GM10847 (cell line): ENCODE data around the gene NTRK3.

Experiments
- POLR2A ChIP-seq: IDR thresholded peaks from 2 replicates; pipeline ENCODE4 v1.6.1; 2011; ENCODE audit not compliant: insufficient read length; ENCODE audit errors: extremely low read depth

Gene NTRK3

GRCh38 chr15:87931584-87931983 lies 325.0 kb downstream of the NTRK3 start:
- no peak for TF ChIP-seq POLR2A

GRCh38 chr15:87930457-87930856 lies 326.1 kb downstream of the NTRK3 start:
- no peak for TF ChIP-seq POLR2A

- TF ChIP-seq POLR2A: no peak
These were observed 326.7 kb downstream of the NTRK3 start for GRCh38 chr15:87929841-87930240.

- TF ChIP-seq POLR2A: no peak
These were observed 332.1 kb downstream of the NTRK3 start for GRCh38 chr15:87924433-87924832.

- TF ChIP-seq POLR2A: no peak
These were observed 337.5 kb downstream of the NTRK3 start for GRCh38 chr15:87919064-87919463.

GRCh38 chr15:87917480-87917879 lies 339.1 kb downstream of the NTRK3 start:
- no peak for TF ChIP-seq POLR2A

- TF ChIP-seq POLR2A: no peak
These were observed 340.3 kb downstream of the NTRK3 start for GRCh38 chr15:87916208-87916607.

- no peak for TF ChIP-seq POLR2A
These were observed 346.2 kb downstream of the NTRK3 start for GRCh38 chr15:87910301-87910700.

GRCh38 chr15:87907676-87908446 lies 348.7 kb downstream of the NTRK3 start:
- no peak for TF ChIP-seq POLR2A

GRCh38 chr15:87906444-87906843 lies 350.1 kb downstream of the NTRK3 start:
- no peak for TF ChIP-seq POLR2A

- no peak for TF ChIP-seq POLR2A
These were observed 353.6 kb downstream of the NTRK3 start for GRCh38 chr15:87902772-87903426.

GRCh38 chr15:87901926-87902690 lies 354.4 kb downstream of the NTRK3 start:
- TF ChIP-seq POLR2A: no peak

GRCh38 chr15:87901008-87901407 lies 355.5 kb downstream of the NTRK3 start:
- no peak for TF ChIP-seq POLR2A

GRCh38 chr15:87896936-87897335 lies 359.6 kb downstream of the NTRK3 start:
- no peak for TF ChIP-seq POLR2A

- no peak for TF ChIP-seq POLR2A
These were observed 369.4 kb downstream of the NTRK3 start for GRCh38 chr15:87887177-87887576.

- no peak for TF ChIP-seq POLR2A
These were observed 375.5 kb downstream of the NTRK3 start for GRCh38 chr15:87881026-87881425.
